K562 (cell line): ENCODE data around the gene PSMA8. TPM values are rescaled to one million over a fixed set of nuclear protein-coding genes. Genes with fewer than 3 reads are reported as not detected.

Experiments used
- ATAC-seq: fragments of 200-7000 bp; cut with Tn5 transposase; 3 replicates; pipeline ENCODE4 v1.9.1; 2020; ENCODE audit warnings: moderate library complexity
- BruUV-seq: library from RNA; stranded (reverse); fragments of 400-500 nt; replicated peaks from 2 replicates; lab custom pipeline; 2021; lab: Mats Ljungman, UMichigan
- CTCF ChIA-PET: fragments of 300-600 bp; formaldehyde crosslinking; extraction: SDS; loops from one replicate; lab custom pipeline; 2021; ENCODE audit warnings: low intra/inter-chr PET ratio; lab: Yijun Ruan, JAX
- POLR2A ChIA-PET: fragments of 300-600, 350-650 bp; sonication (Branson Sonifier 250); formaldehyde crosslinking; extraction: SDS; loops from one replicate; lab custom pipeline; 2021; ENCODE audit warnings: antibody characterized with exemption, inconsistent platforms; lab: Yijun Ruan, JAX
- DNase-seq, 4 experiments: peaks; one replicate each; pipeline versions ENCODE4 v3.0.0 to v3.0.0-alpha.2; 2011 to 2018; ENCODE audit warnings: low spot score in 3 of 4, mixed read lengths in 3 of 4; ENCODE audit errors: extremely low read depth in 1 of 4
- FAIRE-seq: peaks from 2 replicates; lab custom pipeline; 2011; peaks lifted over from hg19 to GRCh38; lab: Jason Lieb, UNC
- H2AFZ ChIP-seq: 2 replicates; pipeline ENCODE4 v1.6.0; 2011; ENCODE audit warnings: low read depth, low read length, control low read depth, inconsistent platforms
- H3K27ac ChIP-seq: fragments of 200-600 bp; 3 replicates; pipeline ENCODE4 v1.8.0; 2011; ENCODE audit warnings: low read depth, mild to moderate bottlenecking, control low read depth, inconsistent platforms, low read length, moderate library complexity, mixed read lengths; ENCODE audit errors: extremely low read depth
- H3K27me3 ChIP-seq, 2 experiments: fragments of 300-600 bp in 1 of 2; 2 replicates in 1 of 2; 3 replicates in 1 of 2; pipeline versions ENCODE4 v1.6.0 to v1.8.0; 2011; ENCODE audit warnings: inconsistent platforms in 2 of 2, low read length in 2 of 2, mild to moderate bottlenecking in 1 of 2, mixed read lengths in 1 of 2, moderate library complexity in 1 of 2; ENCODE audit not compliant: control insufficient read depth in 2 of 2, insufficient read depth in 2 of 2
- H3K36me3 ChIP-seq: fragments of 300-600 bp; 3 replicates; pipeline ENCODE4 v1.8.0; 2011; ENCODE audit warnings: mild to moderate bottlenecking, low read length, inconsistent platforms; ENCODE audit not compliant: control insufficient read depth, insufficient read depth
- H3K4me1 ChIP-seq, 2 experiments: fragments of 200-600 bp in 1 of 2; replicated peaks in 1 of 2; 2 replicates in 1 of 2; 3 replicates in 1 of 2; pipeline versions ENCODE4 v1.5.1 to v1.8.0; 2011; ENCODE audit warnings: inconsistent platforms in 2 of 2, low read length in 2 of 2, mild to moderate bottlenecking in 1 of 2, mixed read lengths in 1 of 2, moderate library complexity in 1 of 2; ENCODE audit not compliant: control insufficient read depth in 2 of 2, insufficient read depth in 2 of 2
- H3K4me2 ChIP-seq: 2 replicates; pipeline ENCODE4 v1.6.1; 2011; ENCODE audit warnings: low read length, control low read depth, inconsistent platforms, mixed read lengths; ENCODE audit not compliant: insufficient read depth
- H3K4me3 ChIP-seq: fragments of 200-600 bp; sonication (generic), shearing (Covaris generic); 2 replicates; pipeline ENCODE4 v1.5.1; 2016; ENCODE audit warnings: control low read depth, inconsistent platforms
- H3K79me2 ChIP-seq: fragments of 200-600 bp; 3 replicates; pipeline ENCODE4 v1.8.0; 2011; ENCODE audit warnings: low read length, inconsistent platforms; ENCODE audit not compliant: control insufficient read depth, insufficient read depth
- H3K9ac ChIP-seq, 2 experiments: 2 replicates each; pipeline versions ENCODE4 v1.6.0 to v1.6.1; 2011; ENCODE audit warnings: low read depth in 2 of 2, low read length in 2 of 2, control low read depth in 1 of 2, inconsistent platforms in 1 of 2, mild to moderate bottlenecking in 1 of 2, mixed read lengths in 1 of 2; ENCODE audit not compliant: insufficient read depth in 1 of 2
- H3K9me1 ChIP-seq: one replicate; pipeline ENCODE4 v1.6.0; 2011; ENCODE audit warnings: inconsistent platforms, mild to moderate bottlenecking, low read length, moderate library complexity; ENCODE audit not compliant: control insufficient read depth, insufficient read depth
- H3K9me3 ChIP-seq: replicated peaks from 2 replicates; pipeline ENCODE4 v1.5.1; 2011; ENCODE audit warnings: low read depth, low read length, inconsistent platforms; ENCODE audit not compliant: control insufficient read depth, insufficient read depth
- H4K20me1 ChIP-seq: replicated peaks from 2 replicates; pipeline ENCODE4 v1.6.1; 2011; ENCODE audit warnings: low read length, inconsistent platforms, mixed read lengths; ENCODE audit not compliant: control insufficient read depth, insufficient read depth
- MECOM ChIP-seq: fragments of 250-450 bp; sonication (Bioruptor Pico); IDR thresholded peaks from 2 replicates; pipeline ENCODE4 v1.8.0; 2022; ENCODE audit warnings: inconsistent platforms
- SNIP1 ChIP-seq: fragments of 450-650 bp; IDR thresholded peaks from 2 replicates; pipeline ENCODE4 v1.7.1; 2017; ENCODE audit warnings: low read depth, mild to moderate bottlenecking
- ZNF668 ChIP-seq: fragments of 250-450 bp; sonication (Bioruptor Pico); IDR thresholded peaks from 2 replicates; pipeline ENCODE4 v1.8.0; 2022; ENCODE audit warnings: mild to moderate bottlenecking, inconsistent platforms
- WGBS: fragments of 100-300 bp; shearing (Covaris generic); methylation state at CpG from one replicate; pipeline ENCODE4 v1.1.6; 2016; ENCODE audit warnings: low coverage, mixed read lengths; ENCODE audit not compliant: insufficient coverage; ENCODE audit errors: missing lambda C conversion rate; 5-methylcytosine and 5-hydroxymethylcytosine counted together
- in situ Hi-C: fragments of 300-500 bp; cut with MboI; formaldehyde crosslinking; loops from 4 replicates; pipeline ENCODE4 v1.15.0; 2018; ENCODE audit warnings: inconsistent platforms, mixed read lengths
- intact Hi-C: fragments of 100-400 bp; cut with micrococcal nuclease; formaldehyde crosslinking; loops from 2 replicates; pipeline ENCODE4 v1.14.2; 2022
- polyA plus RNA-seq, 8 experiments: library from polyadenylated mRNA; depleted of rRNA in 4 of 8; stranded (reverse) in 5 of 8; unstranded in 3 of 8; fragments of >200 nt; fragmentation: Nextera tagmentation in 2 of 8; fragmentation: Illumina TruSeq in 1 of 8; extraction: Ambion mirVana in 2 of 8; extraction: Trizol in 1 of 8; gene quantifications; 2 replicates each; pipeline versions ENCODE4 v1.2.1 to v1.2.3, GENCODE V29; 2011 to 2014; ENCODE audit warnings: inconsistent platforms in 1 of 8, missing spikeins in 1 of 8
- total RNA-seq, 7 experiments: library from RNA; depleted of rRNA in 6 of 7; stranded (reverse); fragments of >200 nt in 6 of 7; fragmentation: Illumina TruSeq in 2 of 7; extraction: Trizol in 2 of 7; gene quantifications; 2 replicates each; pipeline versions ENCODE4 v1.2.1 to v1.2.3, GENCODE V29; 2011 to 2021; ENCODE audit warnings: low replicate concordance in 1 of 7
- TF ChIP-seq, protein P1 (sequence below), 2 experiments: IDR thresholded peaks in 1 of 2; conservative IDR thresholded peaks in 1 of 2; 2 replicates each; pipeline ENCODE4 v1.6.1; 2016; ENCODE audit warnings: low read depth in 2 of 2, mild to moderate bottlenecking in 1 of 2, missing compliant biosample characterization in 1 of 2, missing genetic modification characterization in 1 of 2, moderate library complexity in 1 of 2
- TF ChIP-seq, protein P2 (sequence below), 3 experiments: IDR thresholded peaks in 2 of 3; conservative IDR thresholded peaks in 1 of 3; 2 replicates each; pipeline ENCODE4 v1.5.1; 2011 to 2012; ENCODE audit warnings: low read length in 3 of 3, mild to moderate bottlenecking in 3 of 3, control low read depth in 2 of 3, improper control_type of control experiment in 1 of 3, inconsistent platforms in 1 of 3, low read depth in 1 of 3, mixed read lengths in 1 of 3, moderate library complexity in 1 of 3; ENCODE audit not compliant: insufficient read depth in 2 of 3

PSMA8 gene
- total and polyA plus RNA-seq, 9 of the 15 experiments (the other 6 are each of a cell fraction or from before 2014, with no cell fraction given) = not detected

DNA sequence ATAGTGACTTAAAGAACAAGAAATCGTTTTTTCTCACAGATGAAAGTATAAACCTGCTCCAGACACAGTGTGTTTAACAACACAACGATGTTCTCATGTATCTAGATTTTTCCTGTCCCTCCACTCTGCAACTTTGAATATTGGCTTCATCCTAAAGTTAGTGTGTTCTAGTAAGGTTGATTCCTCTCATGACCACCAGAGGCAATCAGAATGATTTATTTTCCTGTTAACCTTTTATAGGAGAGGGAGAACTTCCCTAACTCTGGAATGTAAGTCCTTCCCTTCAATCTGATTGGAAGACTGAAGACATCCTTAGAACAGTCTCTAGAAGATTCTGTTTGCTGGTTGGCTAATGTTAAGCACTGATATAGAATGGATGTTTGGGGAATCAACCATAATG lies 51.6 kb downstream of the PSMA8 start:
- in situ Hi-C loops (no loop called here), intact Hi-C loops (no loop called here)
- WGBS = 0% methylated on average over 2 of the region's 2 CpGs
- CTCF ChIA-PET = no interaction called here
- BruUV-seq = no TSS peak
- H3K4me3 ChIP-seq = no peak overlapping the region
- H3K9ac ChIP-seq = no peak overlapping the region
- no peaks in the 10 kb centered on the region for H4K20me1 ChIP-seq
- H3K4me1 ChIP-seq = no peaks in the 10 kb centered on the region
- no peak overlapping the region for H3K4me2 ChIP-seq
- H3K36me3 ChIP-seq = no peaks in the 10 kb centered on the region
- no peak overlapping the region for H2AFZ ChIP-seq
- H3K27ac ChIP-seq = no peak overlapping the region
- ATAC-seq (peak; percentile 71), FAIRE-seq (peak; percentile 35), DNase-seq (no peak)
- H3K9me3 ChIP-seq = no peaks in the 10 kb centered on the region
- no peaks in the 10 kb centered on the region for H3K79me2 ChIP-seq
- POLR2A ChIA-PET = no interaction called here
- TF ChIP-seq SNIP1 = no peak
- no peak for TF ChIP-seq MECOM (CRISPR knock-in tag)
- TF ChIP-seq ZNF668 (CRISPR knock-in tag) = no peak
- TF ChIP-seq, protein P1, sequence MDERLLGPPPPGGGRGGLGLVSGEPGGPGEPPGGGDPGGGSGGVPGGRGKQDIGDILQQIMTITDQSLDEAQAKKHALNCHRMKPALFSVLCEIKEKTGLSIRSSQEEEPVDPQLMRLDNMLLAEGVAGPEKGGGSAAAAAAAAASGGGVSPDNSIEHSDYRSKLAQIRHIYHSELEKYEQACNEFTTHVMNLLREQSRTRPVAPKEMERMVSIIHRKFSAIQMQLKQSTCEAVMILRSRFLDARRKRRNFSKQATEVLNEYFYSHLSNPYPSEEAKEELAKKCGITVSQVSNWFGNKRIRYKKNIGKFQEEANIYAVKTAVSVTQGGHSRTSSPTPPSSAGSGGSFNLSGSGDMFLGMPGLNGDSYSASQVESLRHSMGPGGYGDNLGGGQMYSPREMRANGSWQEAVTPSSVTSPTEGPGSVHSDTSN (CRISPR knock-in tag; IDR thresholded peaks at IDR 0.05; ENCODE audit: low read depth) = no peak
- TF ChIP-seq, protein P1 (tag; conservative IDR thresholded peaks at IDR 0.05; ENCODE audit: low read depth) = peak; percentile 66
- TF ChIP-seq, protein P2, sequence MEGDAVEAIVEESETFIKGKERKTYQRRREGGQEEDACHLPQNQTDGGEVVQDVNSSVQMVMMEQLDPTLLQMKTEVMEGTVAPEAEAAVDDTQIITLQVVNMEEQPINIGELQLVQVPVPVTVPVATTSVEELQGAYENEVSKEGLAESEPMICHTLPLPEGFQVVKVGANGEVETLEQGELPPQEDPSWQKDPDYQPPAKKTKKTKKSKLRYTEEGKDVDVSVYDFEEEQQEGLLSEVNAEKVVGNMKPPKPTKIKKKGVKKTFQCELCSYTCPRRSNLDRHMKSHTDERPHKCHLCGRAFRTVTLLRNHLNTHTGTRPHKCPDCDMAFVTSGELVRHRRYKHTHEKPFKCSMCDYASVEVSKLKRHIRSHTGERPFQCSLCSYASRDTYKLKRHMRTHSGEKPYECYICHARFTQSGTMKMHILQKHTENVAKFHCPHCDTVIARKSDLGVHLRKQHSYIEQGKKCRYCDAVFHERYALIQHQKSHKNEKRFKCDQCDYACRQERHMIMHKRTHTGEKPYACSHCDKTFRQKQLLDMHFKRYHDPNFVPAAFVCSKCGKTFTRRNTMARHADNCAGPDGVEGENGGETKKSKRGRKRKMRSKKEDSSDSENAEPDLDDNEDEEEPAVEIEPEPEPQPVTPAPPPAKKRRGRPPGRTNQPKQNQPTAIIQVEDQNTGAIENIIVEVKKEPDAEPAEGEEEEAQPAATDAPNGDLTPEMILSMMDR (IDR thresholded peaks at IDR 0.05 in 2 of 3, conservative IDR thresholded peaks at IDR 0.05 in 1 of 3; ENCODE audit: insufficient read depth in 2 of 3, low read depth in 1 of 3, low read length in 3 of 3) = peak in 1 of 3 experiments; percentile 29; a peak in 2 of 6 replicates
- no peaks in the 10 kb centered on the region for H3K9me1 ChIP-seq
- H3K27me3 ChIP-seq = peaks cover 0 to 6% of the 10 kb centered on the region in 2 experiments; a peak in 3 of 5 replicates
